ENCODE results near the gene DPF3.
"Not testable (repeated sequence)": the region's sequence is repeated elsewhere in the genome, so short reads cannot be mapped to it uniquely, and the experiment has no call there.

GRCh38 chr14:72870878-72871277 is 23.0 kb downstream of the DPF3 start:
- TF ChIP-seq ZBTB7A (CRISPR knock-in tag; IDR thresholded peaks at IDR 0.05); JARID2 (CRISPR knock-in tag; IDR thresholded peaks at IDR 0.05; ENCODE audit: insufficient replicate concordance); ZBED4 (CRISPR knock-in tag; IDR thresholded peaks at IDR 0.05; ENCODE audit: borderline replicate concordance); AHR (CRISPR knock-in tag; IDR thresholded peaks at IDR 0.05); CTCF (CRISPR knock-in tag; IDR thresholded peaks at IDR 0.05); MAFG (CRISPR knock-in tag; IDR thresholded peaks at IDR 0.05); JDP2 (CRISPR knock-in tag; IDR thresholded peaks at IDR 0.05; ENCODE audit: borderline replicate concordance): not testable (repeated sequence)
- TF ChIP-seq, protein P1, sequence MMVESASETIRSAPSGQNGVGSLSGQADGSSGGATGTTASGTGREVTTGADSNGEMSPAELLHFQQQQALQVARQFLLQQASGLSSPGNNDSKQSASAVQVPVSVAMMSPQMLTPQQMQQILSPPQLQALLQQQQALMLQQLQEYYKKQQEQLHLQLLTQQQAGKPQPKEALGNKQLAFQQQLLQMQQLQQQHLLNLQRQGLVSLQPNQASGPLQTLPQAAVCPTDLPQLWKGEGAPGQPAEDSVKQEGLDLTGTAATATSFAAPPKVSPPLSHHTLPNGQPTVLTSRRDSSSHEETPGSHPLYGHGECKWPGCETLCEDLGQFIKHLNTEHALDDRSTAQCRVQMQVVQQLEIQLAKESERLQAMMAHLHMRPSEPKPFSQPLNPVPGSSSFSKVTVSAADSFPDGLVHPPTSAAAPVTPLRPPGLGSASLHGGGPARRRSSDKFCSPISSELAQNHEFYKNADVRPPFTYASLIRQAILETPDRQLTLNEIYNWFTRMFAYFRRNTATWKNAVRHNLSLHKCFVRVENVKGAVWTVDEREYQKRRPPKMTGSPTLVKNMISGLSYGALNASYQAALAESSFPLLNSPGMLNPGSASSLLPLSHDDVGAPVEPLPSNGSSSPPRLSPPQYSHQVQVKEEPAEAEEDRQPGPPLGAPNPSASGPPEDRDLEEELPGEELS (CRISPR knock-in tag; IDR thresholded peaks at IDR 0.05): not testable (repeated sequence)
- TF ChIP-seq, protein P2, sequence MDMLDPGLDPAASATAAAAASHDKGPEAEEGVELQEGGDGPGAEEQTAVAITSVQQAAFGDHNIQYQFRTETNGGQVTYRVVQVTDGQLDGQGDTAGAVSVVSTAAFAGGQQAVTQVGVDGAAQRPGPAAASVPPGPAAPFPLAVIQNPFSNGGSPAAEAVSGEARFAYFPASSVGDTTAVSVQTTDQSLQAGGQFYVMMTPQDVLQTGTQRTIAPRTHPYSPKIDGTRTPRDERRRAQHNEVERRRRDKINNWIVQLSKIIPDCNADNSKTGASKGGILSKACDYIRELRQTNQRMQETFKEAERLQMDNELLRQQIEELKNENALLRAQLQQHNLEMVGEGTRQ (IDR thresholded peaks at IDR 0.05; ENCODE audit: low read depth, low read length): not testable (repeated sequence)
- TF ChIP-seq, protein P2 (CRISPR knock-in tag; IDR thresholded peaks at IDR 0.05; ENCODE audit: borderline replicate concordance): not testable (repeated sequence)
- TF ChIP-seq, protein P3, sequence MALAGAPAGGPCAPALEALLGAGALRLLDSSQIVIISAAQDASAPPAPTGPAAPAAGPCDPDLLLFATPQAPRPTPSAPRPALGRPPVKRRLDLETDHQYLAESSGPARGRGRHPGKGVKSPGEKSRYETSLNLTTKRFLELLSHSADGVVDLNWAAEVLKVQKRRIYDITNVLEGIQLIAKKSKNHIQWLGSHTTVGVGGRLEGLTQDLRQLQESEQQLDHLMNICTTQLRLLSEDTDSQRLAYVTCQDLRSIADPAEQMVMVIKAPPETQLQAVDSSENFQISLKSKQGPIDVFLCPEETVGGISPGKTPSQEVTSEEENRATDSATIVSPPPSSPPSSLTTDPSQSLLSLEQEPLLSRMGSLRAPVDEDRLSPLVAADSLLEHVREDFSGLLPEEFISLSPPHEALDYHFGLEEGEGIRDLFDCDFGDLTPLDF (CRISPR knock-in tag; IDR thresholded peaks at IDR 0.05): not testable (repeated sequence)
